GM12801 (cell line): ENCODE results near the gene CPNE2.

Experiments used
- CTCF ChIP-seq: IDR thresholded peaks from one replicate; pipeline ENCODE4 v1.5.1; 2011; ENCODE audit warnings: control low read depth; ENCODE audit not compliant: insufficient read length; ENCODE audit errors: extremely low read depth

The CPNE2 gene

DNA sequence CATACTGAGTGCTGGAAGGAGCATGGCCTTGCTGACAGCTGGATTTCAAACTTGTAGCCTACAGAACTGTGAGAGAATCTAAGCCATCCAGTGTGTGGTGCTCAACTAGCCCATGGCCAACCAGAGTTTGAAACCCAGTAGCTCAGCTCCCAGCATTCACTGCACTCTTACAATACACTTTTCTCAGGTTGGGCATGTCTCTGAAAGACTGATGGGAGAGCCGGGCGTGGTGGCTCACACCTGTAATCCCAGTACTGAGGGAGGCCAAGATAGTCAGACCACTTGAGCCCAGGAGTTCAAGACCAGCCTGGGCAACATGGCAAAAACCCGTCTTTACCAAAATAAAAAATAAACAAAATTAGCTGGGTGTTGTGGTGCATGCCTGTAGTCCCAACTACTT, 3.8 kb downstream of the CPNE2 start:
- TF ChIP-seq CTCF = no peak

GRCh38 chr16:57096793-57097192, 4.4 kb downstream of the CPNE2 start:
- TF ChIP-seq CTCF = no peak

DNA sequence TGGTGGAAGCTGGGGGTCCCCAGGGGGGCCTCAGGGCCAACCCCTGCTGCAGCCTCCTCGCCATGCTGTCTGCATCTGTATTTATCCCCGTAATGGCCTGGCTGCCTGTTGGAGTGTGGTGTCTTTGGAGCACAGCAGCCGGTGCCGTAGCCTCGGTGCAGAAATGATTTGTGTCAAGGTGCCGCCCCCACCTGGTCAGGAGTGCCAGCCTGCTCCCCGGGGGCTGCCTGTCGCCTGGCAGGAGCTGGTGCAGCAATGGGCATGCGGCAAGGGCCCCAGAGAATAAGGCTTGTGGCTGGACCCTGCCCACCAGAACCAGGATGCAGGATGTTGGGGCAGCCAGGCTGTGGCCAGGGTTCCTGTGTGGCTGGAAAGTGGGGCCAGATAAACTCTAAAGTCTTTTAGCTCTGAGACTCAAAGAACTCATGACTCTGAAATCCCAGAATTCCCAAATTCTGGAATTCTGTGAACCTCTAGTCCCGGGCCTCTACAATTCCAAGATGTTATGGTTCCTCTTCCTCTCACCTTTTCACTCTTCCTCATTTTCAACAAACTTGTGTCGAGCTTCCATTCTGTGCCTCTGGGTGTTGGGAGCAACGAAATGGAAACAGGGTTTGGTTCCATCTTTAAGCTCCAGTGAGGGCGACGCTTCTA, 5.9 kb downstream of the CPNE2 start:
- no peak for TF ChIP-seq CTCF

DNA sequence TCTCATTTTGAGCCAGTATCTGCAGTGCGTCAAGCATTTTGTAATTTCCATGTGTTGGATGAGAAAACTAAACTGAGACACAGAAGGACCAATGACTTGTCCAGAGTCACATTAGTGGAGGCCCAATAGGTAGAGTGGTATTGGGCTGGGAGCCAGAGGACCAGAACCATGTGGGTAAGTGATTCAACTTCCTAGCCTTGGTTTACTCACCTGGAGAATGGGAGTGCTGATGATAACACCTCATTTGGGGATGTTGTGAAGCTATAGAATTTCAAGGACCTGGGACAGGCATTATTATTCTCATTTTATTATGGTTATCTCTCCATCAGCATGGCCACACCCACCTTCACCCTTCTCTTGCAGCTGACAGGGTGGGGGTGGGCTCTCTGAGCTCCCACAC, 8.1 kb downstream of the CPNE2 start:
- no peak for TF ChIP-seq CTCF

DNA sequence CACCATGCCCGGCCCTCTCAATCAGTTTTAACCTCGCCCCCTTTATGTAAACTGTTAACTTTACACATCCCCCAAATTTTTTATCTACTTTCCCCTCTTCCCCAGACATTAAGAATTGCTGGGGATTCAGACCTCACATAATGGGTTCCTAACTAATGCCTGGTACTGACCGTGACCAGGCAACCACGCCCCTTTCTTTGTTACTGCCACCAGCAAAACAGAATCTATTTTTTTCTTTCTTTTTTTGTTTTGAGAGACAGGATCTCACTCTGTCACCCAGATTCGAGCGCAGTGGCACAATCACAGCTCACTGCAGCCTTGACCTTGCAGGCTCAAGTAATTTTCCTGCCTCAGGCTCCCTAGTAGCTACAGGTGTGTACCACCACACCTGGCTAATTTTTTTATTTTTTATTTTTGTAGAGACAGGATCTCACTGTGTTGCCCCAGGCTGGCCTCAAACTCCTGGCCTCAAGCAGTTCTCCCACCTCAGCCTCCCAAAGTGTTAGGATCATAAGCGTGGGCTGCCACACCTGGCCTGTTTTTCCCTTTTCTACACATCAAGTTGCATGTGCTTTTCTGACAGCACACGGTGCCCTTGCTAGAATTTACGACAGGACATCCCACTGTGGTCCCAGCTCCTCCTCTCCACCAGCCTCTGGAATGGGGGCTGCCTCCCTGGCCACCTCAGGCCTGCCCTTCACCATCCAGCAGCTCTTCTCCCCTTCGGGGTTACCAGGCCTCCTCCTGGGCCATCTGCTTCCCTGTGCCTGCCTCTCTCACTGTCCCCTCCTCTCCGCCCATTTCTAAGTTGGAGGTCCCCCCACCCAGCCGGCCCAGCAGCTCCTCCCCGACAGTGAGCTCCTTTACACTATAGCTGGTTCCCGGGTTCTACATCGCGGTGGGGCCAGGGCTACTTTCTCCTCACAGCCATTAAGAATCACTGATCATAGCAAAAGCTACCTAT, 10.8 kb downstream of the CPNE2 start:
- no peak for TF ChIP-seq CTCF

GRCh38 chr16:57104706-57105105, 12.3 kb downstream of the CPNE2 start:
- no peak for TF ChIP-seq CTCF

- TF ChIP-seq CTCF = no peak
These were observed 12.8 kb downstream of the CPNE2 start for GRCh38 chr16:57105184-57105583.
